IPS DF 19.7 (cell line): ENCODE data around the gene MLPH.
"Not testable (repeated sequence)": the region's sequence is repeated elsewhere in the genome, so short reads cannot be mapped to it uniquely, and the experiment has no call there.

Experiments
- DNase-seq: peaks from one replicate; pipeline ENCODE4 v3.0.0-alpha.2; 2013; ENCODE audit warnings: low read depth, low spot score

The MLPH gene

GRCh38 chr2:237458519-237458918, 28.5 kb upstream of the MLPH start:
- no peak for DNase-seq

- DNase-seq: no peak
Observed at GRCh38 chr2:237459226-237459625, 27.8 kb upstream of the MLPH start.

- DNase-seq: no peak
Observed at GRCh38 chr2:237459741-237460174, 27.3 kb upstream of the MLPH start.

GRCh38 chr2:237464757-237465391, 22.2 kb upstream of the MLPH start:
- DNase-seq: no peak

GRCh38 chr2:237465515-237466148, 21.4 kb upstream of the MLPH start:
- DNase-seq: no peak

GRCh38 chr2:237466211-237466610, 20.8 kb upstream of the MLPH start:
- DNase-seq: no peak

GRCh38 chr2:237467447-237468179, 19.4 kb upstream of the MLPH start:
- no peak for DNase-seq

- not testable (repeated sequence) for DNase-seq
Observed at GRCh38 chr2:237469410-237469809, 17.6 kb upstream of the MLPH start.

- DNase-seq: no peak
Observed at GRCh38 chr2:237469849-237470248, 17.2 kb upstream of the MLPH start.

GRCh38 chr2:237470914-237471313, 16.1 kb upstream of the MLPH start:
- DNase-seq: no peak

- no peak for DNase-seq
Observed at GRCh38 chr2:237471438-237472186, 15.4 kb upstream of the MLPH start.

GRCh38 chr2:237472187-237472712, 14.8 kb upstream of the MLPH start:
- DNase-seq: no peak

- no peak for DNase-seq
Observed at GRCh38 chr2:237472909-237473877, 13.9 kb upstream of the MLPH start.

- DNase-seq: no peak
Observed at GRCh38 chr2:237473878-237474441, 13.1 kb upstream of the MLPH start.

GRCh38 chr2:237474442-237474911, 12.6 kb upstream of the MLPH start:
- no peak for DNase-seq

- DNase-seq: no peak
Observed at GRCh38 chr2:237474931-237475703, 11.9 kb upstream of the MLPH start.

GRCh38 chr2:237475704-237476141, 11.3 kb upstream of the MLPH start:
- no peak for DNase-seq

GRCh38 chr2:237478095-237478494, 9.0 kb upstream of the MLPH start:
- no peak for DNase-seq

- no peak for DNase-seq
Observed at GRCh38 chr2:237478979-237479378, 8.1 kb upstream of the MLPH start.
